Limb (tissue), 2 donors: ENCODE measurements around the gene LRRC28.
A peak's percentile ranks its signal among the peaks of the same experiment; 100 is the strongest.
"Not testable (repeated sequence)": the region's sequence is repeated elsewhere in the genome, so short reads cannot be mapped to it uniquely, and the experiment has no call there.

Experiments used
- DNase-seq, 2 donors: peaks; one replicate each; pipeline ENCODE4 v3.0.0-alpha.2; 2016; ENCODE audit errors: extremely low spot score in 2 of 2

Gene LRRC28

DNA sequence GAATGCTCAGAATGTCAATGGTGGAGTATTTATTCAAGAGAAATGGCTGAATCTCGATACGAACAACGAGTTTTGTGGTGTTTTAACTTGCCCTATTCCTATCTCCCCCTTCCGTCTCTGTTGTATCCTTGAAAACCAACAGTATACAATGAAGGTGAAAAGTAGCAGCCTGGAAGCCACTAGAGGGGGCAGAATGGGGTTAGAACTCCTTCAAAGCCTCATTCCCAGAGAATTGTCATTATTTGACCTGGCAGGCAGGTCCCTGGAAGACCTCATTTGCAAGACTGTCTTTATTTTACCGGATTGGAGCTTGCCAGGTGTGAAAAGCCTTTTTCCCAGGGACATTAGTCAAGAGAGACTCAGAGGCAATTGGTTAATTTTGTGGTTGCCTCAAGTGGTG lies 139.4 kb downstream of the LRRC28 start:
- DNase-seq: no peak

DNA sequence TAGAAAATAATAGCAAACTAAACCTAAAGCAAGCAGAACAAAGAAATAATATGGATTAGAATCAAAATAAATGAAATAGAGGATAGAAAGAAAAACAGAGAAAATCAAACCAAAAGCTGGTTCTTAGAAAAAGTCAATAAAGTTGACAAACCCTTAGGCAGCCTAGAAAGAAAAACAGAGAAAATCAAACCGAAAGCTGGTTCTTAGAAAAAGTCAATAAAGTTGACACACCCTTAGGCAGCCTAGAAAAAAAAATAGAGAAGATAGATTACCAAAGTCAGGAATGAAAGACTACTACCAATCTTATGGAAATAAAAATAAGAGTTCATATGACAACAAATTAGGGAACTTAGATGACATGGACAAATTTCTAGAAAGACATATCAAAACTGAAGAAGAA lies 142.4 kb downstream of the LRRC28 start:
- no peak for DNase-seq

- DNase-seq: no peak
These were observed 145.1 kb downstream of the LRRC28 start for GRCh38 chr15:99396375-99396774.

DNA sequence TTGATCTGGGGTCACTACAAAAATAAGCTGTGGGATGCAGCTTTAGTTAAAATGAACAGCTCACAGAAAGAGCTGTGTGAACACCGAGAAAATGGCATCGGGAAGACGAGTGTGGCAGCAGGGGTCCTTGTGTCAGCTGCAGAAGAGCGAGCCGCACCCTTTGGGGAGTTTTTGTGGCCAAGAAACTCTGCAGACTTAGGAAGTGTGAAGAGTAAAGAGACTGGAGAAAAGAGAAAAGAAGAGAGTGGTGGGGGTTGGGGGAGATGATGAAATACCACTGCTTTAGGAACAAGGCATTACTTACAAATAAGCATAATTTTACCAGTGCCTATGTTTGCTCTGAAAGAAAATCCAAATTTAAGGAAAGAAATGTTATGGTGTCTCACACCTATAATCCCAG lies 147.8 kb downstream of the LRRC28 start:
- no peak for DNase-seq

GRCh38 chr15:99399618-99400017 lies 148.3 kb downstream of the LRRC28 start:
- DNase-seq: no peak

- DNase-seq: not testable (repeated sequence)
These were observed 149.9 kb downstream of the LRRC28 start for GRCh38 chr15:99401216-99401615.

- DNase-seq: peak in 1 of 2 donors; percentile 57
These were observed 150.9 kb downstream of the LRRC28 start for GRCh38 chr15:99402014-99402729.

GRCh38 chr15:99403597-99403996 lies 152.3 kb downstream of the LRRC28 start:
- DNase-seq: no peak

DNA sequence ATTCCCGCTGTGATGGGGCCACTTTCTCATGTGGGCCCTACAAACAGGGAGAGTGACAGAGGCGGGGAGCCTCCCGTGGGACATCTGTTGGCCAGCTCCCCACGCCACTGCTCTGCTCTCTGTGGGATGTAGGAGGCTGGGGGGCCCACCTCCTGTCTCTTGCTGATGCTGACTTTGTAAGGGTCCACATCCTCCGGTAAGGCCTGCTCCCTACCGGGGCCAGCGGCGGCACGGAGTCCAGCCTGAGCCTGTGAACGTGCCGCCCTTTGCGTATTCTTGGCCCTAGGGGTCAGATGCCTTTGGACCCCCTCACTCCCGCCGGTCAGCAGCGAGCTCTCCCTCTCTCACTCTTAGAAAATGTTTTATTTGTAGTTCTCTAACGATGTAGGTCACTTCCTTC lies 153.2 kb downstream of the LRRC28 start:
- no peak for DNase-seq

- no peak for DNase-seq
These were observed 154.8 kb downstream of the LRRC28 start for GRCh38 chr15:99406120-99406519.

GRCh38 chr15:99406716-99407487 lies 155.6 kb downstream of the LRRC28 start:
- no peak for DNase-seq

GRCh38 chr15:99407716-99408115 lies 156.4 kb downstream of the LRRC28 start:
- DNase-seq: no peak

DNA sequence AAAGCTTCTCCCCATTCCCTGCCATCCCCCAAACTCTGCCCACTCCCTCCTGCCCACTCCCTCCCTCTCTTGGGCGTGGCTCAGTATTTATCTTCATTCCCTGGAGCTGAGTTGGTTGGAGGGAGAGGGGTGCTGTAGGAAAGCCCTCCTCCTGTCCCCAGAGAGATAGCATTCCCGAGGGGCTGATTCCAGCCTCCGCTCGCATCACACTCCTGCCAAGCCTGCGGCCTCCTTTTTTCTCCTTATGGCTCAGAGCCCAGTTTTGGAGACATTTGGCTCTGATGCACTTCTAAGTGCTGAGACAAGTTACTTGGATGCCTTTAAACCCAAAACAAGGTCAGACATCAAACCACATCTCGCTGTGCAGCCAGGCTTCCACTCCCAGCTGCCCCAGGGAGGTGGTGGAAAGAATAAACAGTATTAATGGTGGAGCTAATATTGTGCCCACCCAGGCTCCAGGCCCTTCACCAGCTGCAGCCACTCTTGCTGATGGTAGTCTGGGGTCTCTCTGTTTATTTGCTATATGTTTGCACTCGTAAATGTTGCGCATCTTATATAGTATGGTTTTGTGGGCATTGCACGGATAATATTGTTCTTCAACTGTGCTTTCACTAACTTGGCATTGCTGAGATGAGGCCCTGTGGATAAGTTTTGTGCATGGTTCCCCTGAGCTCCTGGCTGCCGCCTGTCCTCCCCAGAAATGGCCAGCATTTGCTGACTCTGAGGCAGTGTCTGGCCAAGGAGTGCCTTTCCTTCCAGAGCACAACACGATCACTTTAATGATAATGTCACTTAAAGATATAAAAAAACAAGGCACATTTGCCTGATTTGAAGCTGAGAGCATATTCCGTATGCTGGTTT lies 157.2 kb downstream of the LRRC28 start:
- DNase-seq: peak in 1 of 2 donors; percentile 51

GRCh38 chr15:99409097-99409473 lies 157.8 kb downstream of the LRRC28 start:
- DNase-seq: no peak

GRCh38 chr15:99409560-99409959 lies 158.3 kb downstream of the LRRC28 start:
- no peak for DNase-seq

DNA sequence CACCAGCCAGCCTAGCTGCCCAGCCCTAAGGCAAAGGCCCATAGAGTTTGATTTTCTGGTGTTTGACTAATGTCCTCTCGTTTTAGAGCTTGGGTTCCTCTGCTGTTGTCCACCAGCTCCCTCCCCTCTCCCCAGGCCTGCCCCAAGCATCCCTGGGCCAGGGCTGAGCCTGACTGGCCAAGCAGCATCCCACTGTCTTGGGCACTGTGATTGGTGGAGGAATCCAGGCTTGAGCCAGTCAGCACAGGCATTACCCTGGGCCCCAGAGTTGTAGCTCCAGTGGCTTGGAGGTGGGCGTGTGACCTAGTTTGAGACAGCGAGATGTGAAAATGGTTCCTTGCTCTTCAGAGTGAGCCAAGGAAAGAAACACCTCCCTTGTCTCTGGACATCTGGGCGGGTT lies 159.2 kb downstream of the LRRC28 start:
- DNase-seq: no peak

DNA sequence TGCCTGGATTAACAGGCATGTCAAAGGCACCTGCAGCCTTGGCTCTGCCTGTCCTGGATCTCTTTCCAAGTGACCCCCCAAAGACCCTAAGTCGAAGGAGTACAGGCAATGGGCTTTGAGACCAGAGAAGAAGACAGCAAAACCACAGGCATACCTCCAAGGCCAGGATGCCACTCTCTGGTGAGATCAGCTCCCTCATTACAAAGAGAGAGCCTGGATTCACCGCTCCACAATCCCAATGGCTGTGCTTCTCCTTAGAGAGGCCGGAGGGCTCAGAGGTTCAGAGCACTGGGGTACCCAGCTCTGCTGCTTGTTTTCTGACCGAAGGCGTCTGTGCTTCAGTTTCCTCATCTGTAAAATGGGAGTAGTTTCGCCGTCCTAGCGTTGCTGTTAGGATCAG lies 160.0 kb downstream of the LRRC28 start:
- no peak for DNase-seq

- no peak for DNase-seq
These were observed 160.8 kb downstream of the LRRC28 start for GRCh38 chr15:99412082-99412481.

DNA sequence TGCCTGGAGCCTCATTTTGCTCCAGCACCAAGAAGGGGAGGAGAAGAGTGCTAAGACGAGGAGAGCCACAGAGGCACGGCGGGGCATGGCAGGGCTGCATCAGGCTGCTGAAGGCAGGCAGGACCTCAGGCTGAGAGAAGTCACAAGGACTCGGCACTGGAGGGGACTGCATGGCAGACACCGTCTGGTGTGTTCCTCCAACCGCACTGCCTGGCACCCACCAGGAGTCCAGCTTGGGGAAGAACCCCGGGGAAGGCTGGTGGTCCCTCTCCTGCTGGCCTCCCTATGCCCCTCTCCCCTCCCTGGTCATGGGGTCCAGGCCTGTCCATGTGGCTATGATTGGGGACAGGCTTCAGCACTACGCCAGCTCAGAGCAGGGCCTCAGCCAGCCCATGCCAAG lies 161.3 kb downstream of the LRRC28 start:
- no peak for DNase-seq

GRCh38 chr15:99413955-99414754 lies 162.9 kb downstream of the LRRC28 start:
- DNase-seq: no peak
